HepG2 (cell line): Measurements from ENCODE around the gene POLA1. TPM values are rescaled to one million over a fixed set of nuclear protein-coding genes. Genes with fewer than 3 reads are reported as not detected.

ENCODE experiments used
- KDM2A ChIP-seq: sonication (generic); formaldehyde crosslinking; IDR thresholded peaks from 2 replicates; pipeline ENCODE4 v1.4.0; 2020; ENCODE audit warnings: low read depth, missing genetic modification reagents, borderline replicate concordance
- MAX ChIP-seq: IDR thresholded peaks from 2 replicates; pipeline ENCODE4 v1.6.1; 2012; ENCODE audit warnings: inconsistent platforms
- MXD4 ChIP-seq: IDR thresholded peaks from 2 replicates; pipeline ENCODE4 v1.6.1; 2016; ENCODE audit warnings: mild to moderate bottlenecking, missing biosample characterization, missing genetic modification reagents
- NFKB2 ChIP-seq: sonication (generic); formaldehyde crosslinking; IDR thresholded peaks from 2 replicates; pipeline ENCODE4 v1.4.0; 2020; ENCODE audit warnings: missing genetic modification reagents, borderline replicate concordance
- PAXIP1 ChIP-seq: sonication (generic); formaldehyde crosslinking; conservative IDR thresholded peaks from 2 replicates; pipeline ENCODE4 v1.4.0; 2020; ENCODE audit warnings: mild to moderate bottlenecking, missing genetic modification reagents, moderate library complexity
- SALL1 ChIP-seq: sonication (generic); formaldehyde crosslinking; IDR thresholded peaks from 2 replicates; pipeline ENCODE4 v1.8.0; 2022; ENCODE audit warnings: mild to moderate bottlenecking, missing genetic modification reagents
- SMAD9 ChIP-seq: sonication (generic); formaldehyde crosslinking; IDR thresholded peaks from 2 replicates; pipeline ENCODE4 v1.5.1; 2020; ENCODE audit warnings: mild to moderate bottlenecking, missing genetic modification reagents
- TFDP2 ChIP-seq: sonication (generic); formaldehyde crosslinking; IDR thresholded peaks from 2 replicates; pipeline ENCODE4 v1.4.0; 2020; ENCODE audit warnings: missing genetic modification reagents
- TFE3 ChIP-seq: IDR thresholded peaks from 2 replicates; pipeline ENCODE4 v1.6.1; 2016
- UBTF ChIP-seq: sonication (generic); formaldehyde crosslinking; IDR thresholded peaks from 2 replicates; pipeline ENCODE4 v1.4.0; 2020; ENCODE audit warnings: mild to moderate bottlenecking, missing genetic modification reagents
- ZGPAT ChIP-seq: IDR thresholded peaks from 2 replicates; pipeline ENCODE4 v1.6.1; 2016; ENCODE audit warnings: mild to moderate bottlenecking
- ZNF10 ChIP-seq: sonication (generic); formaldehyde crosslinking; IDR thresholded peaks from 2 replicates; pipeline ENCODE4 v1.4.0; 2020; ENCODE audit warnings: mild to moderate bottlenecking, low read depth, missing genetic modification reagents, borderline replicate concordance
- ZNF580 ChIP-seq: IDR thresholded peaks from 2 replicates; pipeline ENCODE4 v1.6.1; 2016; ENCODE audit warnings: low read depth, borderline replicate concordance
- ZSCAN30 ChIP-seq: sonication (generic); formaldehyde crosslinking; IDR thresholded peaks from 2 replicates; pipeline ENCODE4 v1.5.0; 2020; ENCODE audit warnings: mild to moderate bottlenecking, missing genetic modification reagents
- ZSCAN9 ChIP-seq: IDR thresholded peaks from 2 replicates; pipeline ENCODE4 v1.6.1; 2016; ENCODE audit warnings: borderline replicate concordance
- polyA plus RNA-seq, 8 experiments: library from polyadenylated mRNA; depleted of rRNA in 3 of 8; stranded (reverse) in 7 of 8; unstranded in 1 of 8; fragments of >200 nt; fragmentation: Illumina TruSeq in 4 of 8; extraction: Trizol in 4 of 8; gene quantifications; 2 replicates each; pipeline versions ENCODE4 v1.2.1 to v1.2.3, GENCODE V29; 2011 to 2016; ENCODE audit warnings: low read depth in 4 of 8, missing spikeins in 1 of 8, mixed read lengths in 1 of 8; ENCODE audit not compliant: insufficient read depth in 1 of 8
- total RNA-seq, 5 experiments: library from RNA; depleted of rRNA; stranded (reverse); fragments of >200 nt; fragmentation: Illumina TruSeq; extraction: Trizol; gene quantifications; 2 replicates each; pipeline ENCODE4 v1.2.3, GENCODE V29; 2016; ENCODE audit warnings: low read depth in 1 of 5

Gene POLA1
- total and polyA plus RNA-seq, 2 of the 13 experiments (the other 11 are each of a cell fraction or from before 2014, with no cell fraction given) = 3.3 to 26.5 TPM

GRCh38 chrX:25015486-25016360, 322.0 kb downstream of the POLA1 start, which contains the start of gene ARX (continued):
- TF ChIP-seq PAXIP1 (CRISPR knock-in tag) (no peak), ZSCAN9 (CRISPR knock-in tag) (0 out of 2 replicates have a peak, but pooled peaks have one; percentile 30), TFDP2 (CRISPR knock-in tag) (peak; percentile 68), ZSCAN30 (CRISPR knock-in tag) (no peak), ZNF10 (CRISPR knock-in tag) (no peak), NFKB2 (CRISPR knock-in tag) (no peak; the same call in 1 of the 2 replicates), MAX (peak; percentile 86), MXD4 (no peak), SALL1 (CRISPR knock-in tag) (peak; percentile 36; the same call in 1 of the 2 replicates), UBTF (CRISPR knock-in tag) (peak; percentile 36; the same call in 1 of the 2 replicates), ZGPAT (CRISPR knock-in tag) (0 out of 2 replicates have a peak, but pooled peaks have one; percentile 28), ZNF580 (CRISPR knock-in tag) (0 out of 2 replicates have a peak, but pooled peaks have one; percentile 29), TFE3 (CRISPR knock-in tag) (0 out of 2 replicates have a peak, but pooled peaks have one; percentile 23), SMAD9 (CRISPR knock-in tag) (no peak), KDM2A (peak; percentile 37; the same call in 1 of the 2 replicates)
